Glutamatergic neuron (in vitro differentiated cells): ENCODE measurements around the gene TLCD5. TPM values are rescaled to one million over a fixed set of nuclear protein-coding genes. Genes with fewer than 3 reads are reported as not detected.

Experiments used
- DNase-seq: peaks from one replicate; pipeline ENCODE4 v3.0.0; 2022
- H3K27ac Mint-ChIP-seq: one replicate; pipeline ENCODE4 v1.8.0; 2020; ENCODE audit warnings: mild to moderate bottlenecking, mixed read lengths, inconsistent platforms; ENCODE audit not compliant: unreplicated experiment
- H3K27me3 Mint-ChIP-seq: one replicate; pipeline ENCODE4 v1.8.0; 2020; ENCODE audit warnings: mild to moderate bottlenecking, moderate library complexity, mixed read lengths, inconsistent platforms; ENCODE audit not compliant: unreplicated experiment
- H3K36me3 Mint-ChIP-seq: one replicate; pipeline ENCODE4 v1.8.0; 2020; ENCODE audit warnings: mild to moderate bottlenecking, mixed read lengths, inconsistent platforms; ENCODE audit not compliant: unreplicated experiment
- H3K4me1 Mint-ChIP-seq: one replicate; pipeline ENCODE4 v1.8.0; 2020; ENCODE audit warnings: mild to moderate bottlenecking, low read depth, mixed read lengths, inconsistent platforms; ENCODE audit not compliant: unreplicated experiment
- H3K4me3 Mint-ChIP-seq: one replicate; pipeline ENCODE4 v1.8.0; 2020; ENCODE audit warnings: mild to moderate bottlenecking, mixed read lengths, inconsistent platforms; ENCODE audit not compliant: unreplicated experiment
- H3K9me3 Mint-ChIP-seq: one replicate; pipeline ENCODE4 v1.8.0; 2020; ENCODE audit warnings: mild to moderate bottlenecking, moderate library complexity, mixed read lengths, inconsistent platforms; ENCODE audit not compliant: unreplicated experiment
- total RNA-seq: library from RNA; stranded (reverse); fragmentation: NEBNext Ultra II Directional; extraction: Animal tissue kit (Norgen Biotek cat#: 25700); gene quantifications from one replicate; pipeline ENCODE4 v1.2.1, GENCODE V29; 2021; ENCODE audit not compliant: unreplicated experiment
- TF ChIP-seq, protein P1 (sequence below): fragments of 200-600 bp; sonication (generic); IDR thresholded peaks from one replicate; pipeline ENCODE4 v1.5.0; 2021; ENCODE audit not compliant: partially characterized antibody, unreplicated experiment

The TLCD5 gene
- total RNA-seq, 1 donor from 2014 or later: 15.8 TPM

DNA sequence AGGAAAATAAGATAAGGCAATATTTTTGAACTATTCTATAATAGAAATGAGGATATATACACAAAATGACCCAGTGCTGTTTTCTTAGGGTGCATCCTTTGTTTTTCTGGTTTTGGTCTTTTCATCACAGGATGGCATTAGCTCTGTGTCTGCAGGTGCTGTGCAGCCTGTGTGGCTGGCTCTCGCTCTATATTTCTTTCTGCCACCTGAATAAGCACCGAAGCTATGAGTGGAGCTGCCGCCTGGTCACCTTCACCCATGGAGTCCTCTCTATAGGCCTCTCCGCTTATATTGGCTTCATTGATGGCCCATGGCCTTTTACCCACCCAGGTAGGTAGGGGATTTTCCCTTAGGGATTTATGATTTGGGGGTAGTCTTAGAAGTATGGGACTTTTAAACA, 2.2 kb downstream of the TLCD5 start:
- TF ChIP-seq, protein P1, sequence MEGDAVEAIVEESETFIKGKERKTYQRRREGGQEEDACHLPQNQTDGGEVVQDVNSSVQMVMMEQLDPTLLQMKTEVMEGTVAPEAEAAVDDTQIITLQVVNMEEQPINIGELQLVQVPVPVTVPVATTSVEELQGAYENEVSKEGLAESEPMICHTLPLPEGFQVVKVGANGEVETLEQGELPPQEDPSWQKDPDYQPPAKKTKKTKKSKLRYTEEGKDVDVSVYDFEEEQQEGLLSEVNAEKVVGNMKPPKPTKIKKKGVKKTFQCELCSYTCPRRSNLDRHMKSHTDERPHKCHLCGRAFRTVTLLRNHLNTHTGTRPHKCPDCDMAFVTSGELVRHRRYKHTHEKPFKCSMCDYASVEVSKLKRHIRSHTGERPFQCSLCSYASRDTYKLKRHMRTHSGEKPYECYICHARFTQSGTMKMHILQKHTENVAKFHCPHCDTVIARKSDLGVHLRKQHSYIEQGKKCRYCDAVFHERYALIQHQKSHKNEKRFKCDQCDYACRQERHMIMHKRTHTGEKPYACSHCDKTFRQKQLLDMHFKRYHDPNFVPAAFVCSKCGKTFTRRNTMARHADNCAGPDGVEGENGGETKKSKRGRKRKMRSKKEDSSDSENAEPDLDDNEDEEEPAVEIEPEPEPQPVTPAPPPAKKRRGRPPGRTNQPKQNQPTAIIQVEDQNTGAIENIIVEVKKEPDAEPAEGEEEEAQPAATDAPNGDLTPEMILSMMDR: no peak
- Mint-ChIP-seq H3K9me3 (peaks cover 5% of the 10 kb centered on the region), H3K4me1 (peaks cover 5% of the 10 kb centered on the region), H3K36me3 (no peaks in the 10 kb centered on the region), H3K27me3 (peaks cover 10% of the 10 kb centered on the region), H3K27ac (no peak overlapping the region), H3K4me3 (no peak overlapping the region)
- DNase-seq: no peak

DNA sequence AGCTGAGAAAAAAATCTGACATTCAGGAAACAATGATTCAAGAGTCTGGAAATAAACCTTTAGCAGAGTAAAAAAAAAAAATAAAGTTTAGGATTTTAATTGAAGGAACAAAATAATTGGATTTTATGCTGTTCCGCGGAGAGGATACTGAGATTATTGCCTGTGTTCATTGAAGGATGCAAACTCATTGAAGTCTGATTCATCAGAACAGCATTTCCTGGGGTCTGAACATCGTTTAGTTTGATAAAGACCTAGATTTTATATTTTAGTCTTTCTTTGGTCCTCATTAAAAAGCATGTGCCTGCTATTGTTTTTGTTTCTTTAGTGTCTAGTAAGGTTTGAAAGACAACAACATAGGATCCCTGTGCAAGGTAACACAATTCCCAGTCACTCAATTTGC, 4.5 kb downstream of the TLCD5 start:
- DNase-seq: no peak
- Mint-ChIP-seq H3K27ac (no peak overlapping the region), H3K4me1 (peaks cover 5% of the 10 kb centered on the region), H3K36me3 (no peaks in the 10 kb centered on the region), H3K9me3 (peaks cover 5% of the 10 kb centered on the region), H3K27me3 (peaks cover 7% of the 10 kb centered on the region), H3K4me3 (no peak overlapping the region)
- TF ChIP-seq, protein P1: no peak

DNA sequence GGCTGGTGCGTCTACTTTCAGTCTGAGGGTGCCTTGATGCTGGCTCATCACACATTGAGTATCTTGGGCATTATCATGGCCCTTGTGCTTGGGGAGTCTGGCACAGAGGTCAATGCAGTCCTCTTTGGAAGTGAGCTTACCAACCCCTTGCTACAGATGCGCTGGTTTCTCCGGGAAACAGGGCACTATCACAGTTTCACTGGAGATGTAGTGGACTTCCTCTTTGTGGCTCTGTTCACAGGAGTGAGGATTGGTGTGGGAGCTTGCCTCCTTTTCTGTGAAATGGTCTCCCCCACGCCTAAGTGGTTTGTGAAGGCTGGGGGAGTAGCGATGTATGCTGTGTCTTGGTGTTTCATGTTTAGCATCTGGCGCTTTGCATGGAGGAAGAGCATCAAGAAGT, 4.9 kb downstream of the TLCD5 start:
- Mint-ChIP-seq H3K27me3 (peaks cover 4% of the 10 kb centered on the region), H3K9me3 (peaks cover 2% of the 10 kb centered on the region), H3K36me3 (no peaks in the 10 kb centered on the region), H3K4me3 (no peak overlapping the region), H3K27ac (no peak overlapping the region), H3K4me1 (peaks cover 8% of the 10 kb centered on the region)
- TF ChIP-seq, protein P1: no peak
- no peak for DNase-seq

DNA sequence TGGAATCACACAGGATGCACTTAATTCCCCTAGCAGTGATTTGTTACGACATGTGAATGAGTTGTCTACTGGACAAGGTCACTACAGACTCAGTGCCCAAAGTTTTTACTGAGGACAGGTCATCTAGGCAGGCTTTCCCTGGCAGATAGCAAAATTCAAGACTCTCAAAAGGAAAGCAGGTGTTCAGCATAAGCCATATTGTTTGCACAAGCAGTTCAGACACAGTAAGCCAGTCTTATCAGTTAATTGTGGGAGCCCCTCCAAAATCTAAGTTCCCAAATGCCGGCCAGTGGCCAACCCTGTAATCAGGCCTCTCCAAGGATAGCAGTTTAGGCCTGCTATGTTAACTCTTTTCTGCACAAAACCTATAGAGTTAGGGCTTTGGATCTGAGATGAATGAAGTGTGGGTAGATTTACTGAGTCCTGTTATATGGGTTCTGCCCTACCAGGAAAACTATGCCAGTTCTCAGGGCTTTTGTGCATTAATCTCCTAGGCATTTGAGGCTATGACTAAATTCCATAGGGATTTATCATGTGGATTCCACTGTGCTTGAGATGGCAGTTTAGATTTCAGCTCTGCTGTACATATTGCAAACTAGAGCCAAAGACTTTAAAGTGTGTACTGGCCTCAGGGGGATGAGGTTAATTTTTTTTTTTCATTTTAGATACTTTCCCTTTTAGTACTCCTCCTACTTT, 6.3 kb downstream of the TLCD5 start:
- TF ChIP-seq, protein P1: no peak
- DNase-seq: no peak
- no peaks in the 10 kb centered on the region for H3K9me3 Mint-ChIP-seq
- no peaks in the 10 kb centered on the region for H3K27me3 Mint-ChIP-seq
- no peak overlapping the region for H3K27ac Mint-ChIP-seq
- H3K4me1 Mint-ChIP-seq: peaks cover 5% of the 10 kb centered on the region
- H3K36me3 Mint-ChIP-seq: no peaks in the 10 kb centered on the region
- H3K4me3 Mint-ChIP-seq: no peak overlapping the region

DNA sequence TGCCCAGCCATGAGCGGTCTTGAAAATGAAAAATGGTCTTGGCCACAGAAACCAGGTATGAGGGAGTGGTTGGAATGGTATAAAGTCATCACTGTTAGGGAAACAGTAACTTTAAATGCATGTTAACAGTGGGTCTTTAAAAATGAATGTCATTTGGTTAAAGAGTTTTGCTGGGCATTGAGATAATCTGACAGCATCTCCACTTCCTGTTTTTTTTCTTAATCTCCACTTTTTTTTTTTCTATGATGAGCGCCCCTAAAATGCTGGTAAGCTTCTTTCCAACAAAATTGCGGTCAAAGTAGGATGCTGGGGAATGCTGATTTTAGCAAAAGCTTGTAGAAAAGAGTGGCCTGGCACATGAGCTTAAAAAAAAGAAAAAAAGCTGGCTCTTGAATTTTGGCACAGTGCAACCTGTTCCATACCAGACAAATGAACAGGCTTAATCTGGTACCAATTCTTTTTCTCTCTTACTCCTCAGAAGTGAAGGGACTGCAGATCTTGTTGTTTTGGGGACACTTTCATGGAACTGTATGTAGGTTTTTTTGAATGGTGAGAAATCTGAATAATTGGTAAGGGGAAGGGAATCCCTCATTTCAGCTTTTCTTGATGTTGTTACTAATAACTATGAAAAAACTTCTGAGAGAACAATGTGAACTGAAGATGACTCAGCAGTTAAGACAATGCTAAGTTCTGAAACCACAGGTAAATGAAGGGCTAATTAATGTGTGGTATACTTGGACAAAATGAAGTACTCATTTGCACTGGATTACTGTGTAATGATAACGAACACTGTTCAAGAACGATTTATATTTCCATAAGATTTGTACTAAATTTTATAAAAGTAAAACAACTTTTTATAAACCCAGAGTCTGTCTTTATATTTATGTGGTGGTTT, 8.0 kb downstream of the TLCD5 start:
- Mint-ChIP-seq H3K27ac (no peak overlapping the region), H3K27me3 (peaks cover 3% of the 10 kb centered on the region), H3K4me3 (no peak overlapping the region), H3K36me3 (no peaks in the 10 kb centered on the region), H3K9me3 (peaks cover 3% of the 10 kb centered on the region), H3K4me1 (peaks cover 13% of the 10 kb centered on the region)
- TF ChIP-seq, protein P1: no peak
- no peak for DNase-seq
